GM12873 (cell line): Measurements from ENCODE around the gene SERPINA9.

Source experiments
- TF ChIP-seq, protein P1 (sequence below): IDR thresholded peaks from 2 replicates; pipeline ENCODE4 v1.5.1; 2012; ENCODE audit warnings: low read depth, mild to moderate bottlenecking, moderate library complexity, low read length, control low read depth; ENCODE audit not compliant: insufficient read depth; ENCODE audit errors: missing control alignments

Gene SERPINA9

DNA sequence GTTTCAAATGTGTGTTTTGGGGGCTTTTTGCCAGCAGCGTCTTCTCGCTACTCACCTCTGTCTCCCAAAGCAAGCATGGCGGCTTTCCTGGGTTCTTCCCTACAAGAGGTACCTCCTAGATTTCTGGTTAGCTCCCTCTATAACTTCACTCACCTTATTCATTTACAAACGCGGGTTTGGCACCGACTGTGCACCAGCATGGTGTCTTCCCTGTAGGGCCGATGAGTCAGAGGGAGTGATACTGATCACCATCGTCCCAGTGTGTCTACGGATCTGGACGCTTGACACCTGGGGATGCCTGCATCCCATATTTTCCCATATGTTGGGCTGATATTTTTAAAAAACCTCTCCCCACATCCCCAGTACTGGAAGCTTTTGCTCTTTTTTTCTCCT is 41.2 kb upstream of the SERPINA9 start:
- TF ChIP-seq, protein P1, sequence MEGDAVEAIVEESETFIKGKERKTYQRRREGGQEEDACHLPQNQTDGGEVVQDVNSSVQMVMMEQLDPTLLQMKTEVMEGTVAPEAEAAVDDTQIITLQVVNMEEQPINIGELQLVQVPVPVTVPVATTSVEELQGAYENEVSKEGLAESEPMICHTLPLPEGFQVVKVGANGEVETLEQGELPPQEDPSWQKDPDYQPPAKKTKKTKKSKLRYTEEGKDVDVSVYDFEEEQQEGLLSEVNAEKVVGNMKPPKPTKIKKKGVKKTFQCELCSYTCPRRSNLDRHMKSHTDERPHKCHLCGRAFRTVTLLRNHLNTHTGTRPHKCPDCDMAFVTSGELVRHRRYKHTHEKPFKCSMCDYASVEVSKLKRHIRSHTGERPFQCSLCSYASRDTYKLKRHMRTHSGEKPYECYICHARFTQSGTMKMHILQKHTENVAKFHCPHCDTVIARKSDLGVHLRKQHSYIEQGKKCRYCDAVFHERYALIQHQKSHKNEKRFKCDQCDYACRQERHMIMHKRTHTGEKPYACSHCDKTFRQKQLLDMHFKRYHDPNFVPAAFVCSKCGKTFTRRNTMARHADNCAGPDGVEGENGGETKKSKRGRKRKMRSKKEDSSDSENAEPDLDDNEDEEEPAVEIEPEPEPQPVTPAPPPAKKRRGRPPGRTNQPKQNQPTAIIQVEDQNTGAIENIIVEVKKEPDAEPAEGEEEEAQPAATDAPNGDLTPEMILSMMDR: no peak

- TF ChIP-seq, protein P1: no peak
These were observed 39.9 kb upstream of the SERPINA9 start for GRCh38 chr14:94515856-94516255.

DNA sequence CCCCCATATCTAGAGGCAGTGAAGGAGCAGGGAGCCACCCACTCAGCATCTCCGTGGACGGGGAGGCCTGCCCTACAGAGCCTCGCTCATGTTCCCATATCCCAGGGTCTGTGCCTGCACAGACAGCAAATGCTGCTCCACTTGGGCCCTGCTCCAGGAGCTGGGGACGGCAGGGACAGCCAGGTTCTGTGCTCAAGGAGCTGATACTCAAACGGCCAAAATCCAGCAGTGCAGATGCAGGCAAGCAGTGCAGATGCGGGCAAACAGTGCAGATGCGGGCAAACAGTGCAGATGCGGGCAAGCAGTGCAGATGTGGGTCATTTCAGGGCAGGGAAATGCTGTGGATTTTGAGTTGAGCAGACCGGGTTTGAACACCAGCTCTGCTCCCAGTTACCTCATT is 39.4 kb upstream of the SERPINA9 start:
- TF ChIP-seq, protein P1: no peak

DNA sequence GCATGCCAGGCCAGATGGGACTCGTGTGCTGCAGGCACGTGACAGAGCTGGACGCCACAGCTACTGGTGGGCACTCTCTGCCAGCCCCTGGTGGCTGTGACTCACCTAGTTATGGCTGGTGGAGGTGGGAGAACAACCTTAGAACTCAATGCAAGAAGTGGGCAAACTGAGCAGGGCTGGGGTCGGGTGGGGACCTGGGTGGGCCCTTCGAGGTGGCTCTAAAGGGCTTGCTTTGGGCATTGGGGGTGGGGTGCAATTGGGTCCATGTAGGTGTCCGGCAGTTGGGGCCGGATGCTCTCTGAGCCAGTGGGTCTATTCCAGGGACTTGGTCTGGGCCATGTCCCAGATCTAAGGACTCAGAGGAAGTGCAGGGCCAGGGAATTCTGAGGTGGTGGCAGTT is 38.4 kb upstream of the SERPINA9 start:
- TF ChIP-seq, protein P1: no peak

DNA sequence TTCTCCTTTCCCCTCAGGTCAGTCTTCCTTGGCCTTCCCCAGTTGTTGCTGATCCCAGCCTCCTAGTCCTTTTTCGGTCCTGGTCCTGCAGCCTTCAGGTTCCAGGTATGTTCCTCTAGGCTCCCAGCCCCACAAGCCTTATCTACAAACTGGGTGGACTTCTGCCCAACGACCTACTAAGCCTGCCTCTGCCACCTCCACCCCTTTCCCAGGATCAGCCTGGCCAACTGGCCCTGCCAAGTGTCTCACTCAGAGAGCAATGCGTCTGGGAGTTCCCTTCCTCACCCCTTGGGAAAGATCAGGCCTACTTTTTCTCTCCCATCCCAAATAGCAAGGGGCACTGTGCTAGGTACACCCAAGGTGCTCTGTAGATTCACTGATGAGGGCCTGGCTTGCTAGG is 33.4 kb upstream of the SERPINA9 start, which contains the start of gene SERPINA12:
SERPINA12 (minus strand) TSS at position 114 of the 400 bp plus-strand sequence. CDS start 11,072 bp downstream, outside the sequence.
- TF ChIP-seq, protein P1: no peak

DNA sequence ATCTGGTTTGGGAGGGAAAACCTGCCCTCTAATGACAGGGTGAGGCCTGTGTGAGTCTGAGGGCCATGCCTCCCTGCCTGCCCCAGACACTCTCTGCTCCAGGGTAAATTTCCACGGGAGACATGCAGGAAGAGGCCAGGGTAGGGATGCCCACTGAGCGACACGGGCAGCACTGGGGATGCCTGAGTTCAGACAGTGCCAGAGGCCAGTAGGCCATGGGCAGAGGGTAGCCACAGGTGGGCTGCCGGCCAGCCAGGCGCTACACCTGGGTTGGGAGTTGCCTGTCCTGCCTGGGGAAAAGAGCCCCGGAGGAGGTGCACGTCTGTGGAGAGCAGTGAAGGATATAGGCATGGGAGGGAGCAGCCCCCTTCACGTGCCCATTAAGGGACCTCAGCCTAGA is 29.6 kb upstream of the SERPINA9 start:
- TF ChIP-seq, protein P1: no peak

DNA sequence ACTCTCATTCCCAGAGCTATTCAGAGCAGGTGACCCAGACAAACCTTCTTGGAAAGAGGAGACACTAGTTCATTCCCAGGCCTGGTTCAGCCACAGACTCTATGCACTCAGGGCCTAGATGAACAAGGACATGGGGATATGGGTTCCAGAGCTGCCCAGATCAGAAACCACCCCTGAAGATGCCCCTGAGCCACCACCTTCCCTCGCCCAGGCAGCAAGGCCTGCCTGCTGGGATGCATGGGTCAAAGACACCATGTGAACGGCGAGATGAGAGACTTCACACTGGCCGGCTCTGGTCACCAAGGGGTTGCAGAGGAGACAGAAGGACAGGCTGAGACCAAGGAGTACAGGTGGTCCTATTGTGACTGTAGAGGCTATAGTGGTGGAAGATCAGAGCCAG is 29.2 kb upstream of the SERPINA9 start:
- TF ChIP-seq, protein P1: no peak
